ENCODE data around the gene COG5.

GRCh38 chr7:107186240-107186639, 377.5 kb downstream of the COG5 start:
- TF ChIP-seq, protein P1, sequence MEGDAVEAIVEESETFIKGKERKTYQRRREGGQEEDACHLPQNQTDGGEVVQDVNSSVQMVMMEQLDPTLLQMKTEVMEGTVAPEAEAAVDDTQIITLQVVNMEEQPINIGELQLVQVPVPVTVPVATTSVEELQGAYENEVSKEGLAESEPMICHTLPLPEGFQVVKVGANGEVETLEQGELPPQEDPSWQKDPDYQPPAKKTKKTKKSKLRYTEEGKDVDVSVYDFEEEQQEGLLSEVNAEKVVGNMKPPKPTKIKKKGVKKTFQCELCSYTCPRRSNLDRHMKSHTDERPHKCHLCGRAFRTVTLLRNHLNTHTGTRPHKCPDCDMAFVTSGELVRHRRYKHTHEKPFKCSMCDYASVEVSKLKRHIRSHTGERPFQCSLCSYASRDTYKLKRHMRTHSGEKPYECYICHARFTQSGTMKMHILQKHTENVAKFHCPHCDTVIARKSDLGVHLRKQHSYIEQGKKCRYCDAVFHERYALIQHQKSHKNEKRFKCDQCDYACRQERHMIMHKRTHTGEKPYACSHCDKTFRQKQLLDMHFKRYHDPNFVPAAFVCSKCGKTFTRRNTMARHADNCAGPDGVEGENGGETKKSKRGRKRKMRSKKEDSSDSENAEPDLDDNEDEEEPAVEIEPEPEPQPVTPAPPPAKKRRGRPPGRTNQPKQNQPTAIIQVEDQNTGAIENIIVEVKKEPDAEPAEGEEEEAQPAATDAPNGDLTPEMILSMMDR (IDR thresholded peaks at IDR 0.05 in 8 of 11, conservative IDR thresholded peaks at IDR 0.05 in 3 of 11): no peak
- TF ChIP-seq POLR2A (IDR thresholded peaks at IDR 0.05) (no peak), POLR2AphosphoS5 (IDR thresholded peaks at IDR 0.05) (no peak)
